HG03025 (cell line): ENCODE results near the gene VSIG10L.

Experiments used
- ATAC-seq: cut with Tn5 transposase; IDR thresholded peaks from one replicate; pipeline ENCODE4 v1.9.1; 2021; ENCODE audit warnings: mild to moderate bottlenecking, moderate library complexity; ENCODE audit not compliant: unreplicated experiment, low FRiP score

VSIG10L gene

GRCh38 chr19:51319649-51320279 is 22.2 kb downstream of the VSIG10L start:
- ATAC-seq, result no peak

- ATAC-seq, result no peak
Measured at GRCh38 chr19:51318687-51319648, 23.0 kb downstream of the VSIG10L start.

- no peak for ATAC-seq
Measured at GRCh38 chr19:51317968-51318367, 24.0 kb downstream of the VSIG10L start.

GRCh38 chr19:51317376-51317775 is 24.6 kb downstream of the VSIG10L start:
- no peak for ATAC-seq

- no peak for ATAC-seq
Measured at GRCh38 chr19:51316688-51317087, 25.3 kb downstream of the VSIG10L start.

- ATAC-seq, result no peak
Measured at GRCh38 chr19:51311351-51312257, 30.3 kb downstream of the VSIG10L start, which contains the start of gene IGLON5. IGLON5 (plus strand) TSS chr19:51311644; CDS start chr19:51311848, 204 bp downstream.

- ATAC-seq, result no peak
Measured at GRCh38 chr19:51305479-51305878, 36.5 kb downstream of the VSIG10L start.

GRCh38 chr19:51301266-51301665 is 40.7 kb downstream of the VSIG10L start:
- no peak for ATAC-seq

- no peak for ATAC-seq
Measured at GRCh38 chr19:51297406-51297805, 44.5 kb downstream of the VSIG10L start.

- no peak for ATAC-seq
Measured at GRCh38 chr19:51296336-51297093, 45.4 kb downstream of the VSIG10L start.

- ATAC-seq, result no peak
Measured at GRCh38 chr19:51295382-51296126, 46.4 kb downstream of the VSIG10L start.

GRCh38 chr19:51294977-51295375 is 47.0 kb downstream of the VSIG10L start:
- no peak for ATAC-seq

GRCh38 chr19:51294211-51294976 is 47.5 kb downstream of the VSIG10L start:
- no peak for ATAC-seq

GRCh38 chr19:51293571-51294210 is 48.2 kb downstream of the VSIG10L start:
- no peak for ATAC-seq

- ATAC-seq, result no peak
Measured at GRCh38 chr19:51292971-51293370, 49.0 kb downstream of the VSIG10L start.

- ATAC-seq, result no peak
Measured at GRCh38 chr19:51289635-51290034, 52.3 kb downstream of the VSIG10L start.

- ATAC-seq, result no peak
Measured at GRCh38 chr19:51285682-51286081, 56.3 kb downstream of the VSIG10L start.

- ATAC-seq, result no peak
Measured at GRCh38 chr19:51282335-51282734, 59.6 kb downstream of the VSIG10L start.
